Muscle of leg (tissue), 11 donors: ENCODE results near the gene ANO1. TPM values are rescaled to one million over a fixed set of nuclear protein-coding genes. Genes with fewer than 3 reads are reported as not detected.

ENCODE experiments used
- DNase-seq: peaks from one replicate; pipeline ENCODE4 v3.0.0; 2013
- H3K27ac ChIP-seq: one replicate; pipeline ENCODE4 v1.5.1; 2013; ENCODE audit warnings: mild to moderate bottlenecking, low read length, control low read depth
- H3K27me3 ChIP-seq: one replicate; pipeline ENCODE4 v1.6.1; 2013; ENCODE audit warnings: low read length; ENCODE audit not compliant: control insufficient read depth, insufficient read depth
- H3K36me3 ChIP-seq: one replicate; pipeline ENCODE4 v1.6.1; 2013; ENCODE audit warnings: low read length; ENCODE audit not compliant: control insufficient read depth, insufficient read depth
- H3K4me1 ChIP-seq: one replicate; pipeline ENCODE4 v1.6.1; 2013; ENCODE audit warnings: low read length; ENCODE audit not compliant: control insufficient read depth, insufficient read depth
- H3K4me3 ChIP-seq: one replicate; pipeline ENCODE4 v1.5.1; 2013; ENCODE audit warnings: low read length, control low read depth
- H3K9me3 ChIP-seq: replicated peaks from 2 replicates; pipeline ENCODE4 v1.6.1; 2013; ENCODE audit warnings: low read depth, low read length; ENCODE audit not compliant: control insufficient read depth
- WGBS: methylation state at CpG from one replicate; pipeline ENCODE4 v1.1.5; 2013; ENCODE audit warnings: missing lambda C conversion rate; ENCODE audit not compliant: insufficient coverage; 5-methylcytosine and 5-hydroxymethylcytosine counted together
- polyA plus RNA-seq, 8 donors: library from polyadenylated mRNA; unstranded; fragments of 120-200 nt; gene quantifications; one replicate each; pipeline versions ENCODE4 v1.2.1 to v1.2.3, GENCODE V29; 2013; ENCODE audit warnings: inconsistent platforms in 1 of 8, low replicate concordance in 1 of 8; ENCODE audit not compliant: insufficient read length in 8 of 8, insufficient read depth in 1 of 8
- total RNA-seq: library from RNA; stranded (reverse); fragments of 120-200 nt; gene quantifications from one replicate; pipeline ENCODE4 v1.2.4, GENCODE V29; 2013

Gene ANO1
- total and polyA plus RNA-seq, 9 donors = 5.1 to 15.4 (median 8.2) TPM

DNA sequence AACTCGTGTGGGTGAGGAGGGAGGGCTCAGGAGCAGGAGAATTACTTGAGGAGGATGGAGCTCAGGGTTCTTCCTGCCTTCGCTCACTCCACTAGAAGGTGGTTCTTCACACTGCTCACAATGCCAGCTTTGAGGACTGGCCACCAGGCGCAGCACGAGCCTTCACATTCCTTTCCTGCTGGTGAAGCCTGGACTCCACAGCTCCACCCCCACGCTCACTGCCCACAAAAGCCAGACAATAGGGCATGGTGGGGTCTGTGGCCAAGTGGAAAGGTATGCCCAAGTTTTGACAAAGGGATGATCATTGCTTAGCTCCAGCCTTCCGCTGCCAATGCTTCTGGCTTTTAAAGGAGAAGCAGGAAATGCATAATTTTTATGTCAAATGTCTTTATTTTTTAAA is 67.0 kb downstream of the ANO1 start:
- no peak overlapping the region for H3K4me3 ChIP-seq
- DNase-seq = no peak
- peaks cover 46% of the 10 kb centered on the region for H3K27me3 ChIP-seq
- WGBS = 96% methylated on average over 3 of the region's 6 CpGs
- H3K4me1 ChIP-seq = peaks cover 23% of the 10 kb centered on the region
- no peak overlapping the region for H3K27ac ChIP-seq
- H3K36me3 ChIP-seq = no peaks in the 10 kb centered on the region
- no peaks in the 10 kb centered on the region for H3K9me3 ChIP-seq

DNA sequence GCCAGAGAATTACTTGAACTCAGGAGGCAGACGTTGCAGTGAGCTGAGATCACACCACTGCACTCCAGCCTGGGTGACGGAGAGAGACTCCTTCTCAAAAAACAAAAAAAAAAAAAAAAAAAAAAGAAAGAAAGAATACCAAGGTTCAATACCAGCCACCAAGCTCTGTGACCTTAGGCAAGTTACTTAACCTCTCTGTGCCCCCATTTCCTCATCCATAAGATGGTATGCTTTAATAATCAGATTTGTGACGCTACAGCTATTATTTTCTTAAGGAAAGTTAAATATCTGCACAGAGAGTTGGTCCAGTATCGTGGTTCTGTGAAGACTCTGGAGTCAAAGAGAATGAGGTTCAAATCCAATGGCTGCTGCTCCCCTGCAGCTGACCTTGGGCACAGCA is 67.7 kb downstream of the ANO1 start:
- H3K27me3 ChIP-seq = peaks cover 45% of the 10 kb centered on the region
- peaks cover 22% of the 10 kb centered on the region for H3K4me1 ChIP-seq
- H3K27ac ChIP-seq = no peak overlapping the region
- H3K9me3 ChIP-seq = no peaks in the 10 kb centered on the region
- no peak overlapping the region for H3K4me3 ChIP-seq
- H3K36me3 ChIP-seq = no peaks in the 10 kb centered on the region
- WGBS = 72% methylated on average over 2 of the region's 4 CpGs
- DNase-seq = no peak

DNA sequence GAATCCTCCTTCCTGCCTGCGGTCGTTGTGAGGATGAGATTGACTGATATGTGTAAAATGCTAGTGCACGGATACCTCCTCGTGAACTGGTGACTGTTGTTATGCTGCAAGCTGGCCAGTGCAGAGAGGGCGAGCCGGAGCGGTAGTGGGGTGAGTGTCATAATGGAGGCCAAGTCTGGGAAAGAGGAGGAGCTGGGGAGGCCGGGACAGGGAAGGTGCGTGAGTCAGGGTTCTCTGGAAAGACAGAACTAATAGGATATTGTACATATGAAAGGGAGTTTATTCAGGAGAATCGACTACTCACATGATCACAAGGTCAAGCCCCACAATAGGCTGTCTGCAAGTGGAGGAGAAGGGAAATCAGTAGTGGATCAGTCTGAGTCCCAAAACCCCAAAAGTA is 68.2 kb downstream of the ANO1 start:
- no peak overlapping the region for H3K4me3 ChIP-seq
- peaks cover 17% of the 10 kb centered on the region for H3K4me1 ChIP-seq
- no peaks in the 10 kb centered on the region for H3K9me3 ChIP-seq
- H3K27me3 ChIP-seq = peaks cover 40% of the 10 kb centered on the region
- no peak for DNase-seq
- no peak overlapping the region for H3K27ac ChIP-seq
- WGBS = 61% methylated on average over 5 of the region's 10 CpGs
- H3K36me3 ChIP-seq = no peaks in the 10 kb centered on the region

DNA sequence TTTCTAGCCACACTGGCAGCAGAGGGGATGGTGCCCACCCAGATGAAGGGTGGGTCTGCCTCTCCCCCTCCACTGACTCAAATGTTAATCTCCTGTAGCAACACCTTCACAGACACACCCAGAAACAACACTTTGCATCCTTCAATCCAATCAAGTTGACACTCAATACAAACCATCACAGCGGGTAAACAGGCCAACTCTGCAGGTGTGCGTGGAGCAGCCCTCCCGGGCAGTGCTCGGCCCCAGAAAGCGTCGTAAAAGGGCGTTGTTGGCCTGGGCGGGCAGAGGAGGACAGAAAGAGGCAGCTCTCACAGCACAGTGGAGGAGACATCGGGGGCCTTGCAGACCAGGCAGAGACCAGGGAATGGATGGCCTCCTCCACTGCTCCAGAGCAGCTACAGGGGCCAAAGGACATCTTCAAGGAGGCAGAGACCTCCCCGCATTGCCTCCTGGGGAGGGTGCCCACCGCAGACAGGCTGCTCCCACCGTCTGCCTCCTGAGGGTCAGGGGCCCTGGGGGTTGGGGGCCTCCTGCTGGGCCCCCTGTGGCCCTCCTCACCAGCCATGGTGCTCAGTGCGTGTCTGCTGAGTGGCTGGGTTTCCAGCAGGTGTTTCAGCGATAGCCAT is 68.9 kb downstream of the ANO1 start:
- Histone ChIP-seq H3K36me3 (no peaks in the 10 kb centered on the region), H3K27ac (no peak overlapping the region), H3K9me3 (no peaks in the 10 kb centered on the region), H3K4me3 (no peak overlapping the region), H3K4me1 (peaks cover 10% of the 10 kb centered on the region), H3K27me3 (peaks cover 35% of the 10 kb centered on the region)
- WGBS = 49% methylated on average over 11 of the region's 14 CpGs
- no peak for DNase-seq

DNA sequence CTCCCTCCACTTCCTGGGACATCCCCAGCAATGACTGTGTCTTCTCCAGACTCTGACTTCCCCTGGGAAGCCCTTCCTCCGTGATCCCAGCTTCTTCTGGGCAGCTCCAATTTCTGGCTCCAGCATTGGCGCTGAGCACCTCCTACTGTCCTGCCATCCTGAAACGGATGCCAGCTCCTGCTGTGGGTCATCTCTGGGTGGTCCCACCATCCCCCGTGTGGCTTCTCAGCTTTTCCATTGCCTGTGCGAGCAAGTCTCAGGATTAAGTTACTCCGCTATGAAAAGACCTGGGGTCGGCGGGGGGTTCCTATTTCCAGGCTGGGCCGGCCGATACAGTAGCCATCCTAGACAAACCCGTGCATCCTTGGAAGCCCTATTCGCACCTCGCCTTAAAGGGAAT is 69.6 kb downstream of the ANO1 start:
- Histone ChIP-seq H3K27ac (no peak overlapping the region), H3K36me3 (no peaks in the 10 kb centered on the region), H3K9me3 (no peaks in the 10 kb centered on the region), H3K4me3 (no peak overlapping the region), H3K27me3 (peaks cover 29% of the 10 kb centered on the region), H3K4me1 (peaks cover 3% of the 10 kb centered on the region)
- DNase-seq = no peak
- 68% methylated on average over 13 of the region's 13 CpGs for WGBS

DNA sequence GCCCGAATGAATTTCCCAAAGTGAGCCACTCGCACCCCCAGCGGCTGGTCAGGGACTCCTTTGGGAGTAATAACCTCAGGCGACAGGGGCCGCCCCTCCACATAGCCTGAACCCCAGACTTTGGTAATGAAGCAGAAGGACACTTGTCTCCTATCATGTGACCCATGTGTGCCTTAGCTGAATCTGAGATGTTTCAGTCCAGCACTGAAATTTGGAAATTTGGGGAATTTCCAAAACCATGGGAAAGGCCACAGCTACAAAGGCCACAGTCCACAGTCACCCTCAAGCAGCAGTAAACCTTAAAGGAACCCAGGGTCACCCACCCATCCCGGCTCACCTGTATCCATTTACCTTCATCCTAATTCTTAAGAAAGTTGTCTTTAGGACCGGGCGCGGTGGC is 73.6 kb downstream of the ANO1 start:
- DNase-seq = no peak
- Histone ChIP-seq H3K27ac (no peak overlapping the region), H3K9me3 (no peaks in the 10 kb centered on the region), H3K36me3 (no peaks in the 10 kb centered on the region), H3K27me3 (peaks cover 13% of the 10 kb centered on the region), H3K4me3 (no peak overlapping the region), H3K4me1 (no peaks in the 10 kb centered on the region)
- WGBS = no CpG with 5 or more reads among the region's 9 CpGs

DNA sequence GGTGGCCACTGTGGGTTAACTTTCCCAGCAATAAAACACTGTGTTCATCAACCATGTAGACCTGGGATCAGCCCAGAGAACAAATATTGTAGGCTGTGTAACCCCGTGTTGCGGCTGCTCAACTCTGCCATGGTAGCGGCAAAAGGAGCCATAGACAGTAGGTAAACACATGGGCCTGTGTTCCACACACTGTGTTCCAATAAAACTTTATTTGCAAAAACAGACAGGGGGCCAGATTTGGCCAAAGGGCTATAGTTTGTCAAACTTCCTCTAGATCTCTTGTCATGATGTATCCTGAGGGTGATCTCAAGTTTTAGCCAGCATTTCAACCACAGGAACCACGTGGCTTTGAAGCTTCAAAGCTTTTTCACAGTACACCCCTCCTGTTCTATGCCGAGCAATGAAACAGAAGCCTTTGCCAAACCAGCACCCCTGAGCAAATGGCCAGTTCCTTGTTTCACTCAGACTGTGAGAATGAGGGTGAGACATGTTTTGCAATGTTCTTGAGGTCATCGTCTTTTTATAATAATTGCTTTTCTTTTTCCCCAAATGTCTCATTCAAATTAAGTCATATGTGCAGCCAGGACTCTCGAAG is 75.1 kb downstream of the ANO1 start:
- Histone ChIP-seq H3K36me3 (no peaks in the 10 kb centered on the region), H3K27me3 (peaks cover 6% of the 10 kb centered on the region)
- 83% methylated on average over 3 of the region's 7 CpGs for WGBS

DNA sequence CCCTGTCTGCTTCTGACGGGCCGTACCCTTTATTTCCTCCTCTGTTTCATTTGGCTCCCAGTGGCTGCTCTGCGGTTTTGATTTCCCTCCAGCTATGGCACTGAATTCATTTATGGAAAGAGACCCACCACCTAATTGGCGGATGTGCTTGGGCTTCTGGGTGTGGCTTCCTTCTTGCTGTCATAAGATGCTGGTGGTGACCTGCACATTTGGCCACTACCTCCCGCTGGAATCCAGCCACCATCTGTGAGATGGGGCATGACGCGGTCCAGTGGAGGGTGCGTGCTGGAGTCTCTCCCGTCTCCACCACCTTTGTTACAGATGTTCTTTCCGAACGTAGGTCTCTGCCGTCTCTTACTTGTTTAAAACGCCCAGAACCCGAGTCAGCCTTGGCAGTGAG is 77.3 kb downstream of the ANO1 start:
- Histone ChIP-seq H3K9me3 (peaks cover 2% of the 10 kb centered on the region), H3K4me1 (peaks cover 15% of the 10 kb centered on the region), H3K27ac (no peak overlapping the region), H3K27me3 (peaks cover 2% of the 10 kb centered on the region), H3K36me3 (no peaks in the 10 kb centered on the region), H3K4me3 (no peak overlapping the region)
- no peak for DNase-seq
- 77% methylated on average over 14 of the region's 14 CpGs for WGBS

More for the DNA sequence above, 75.1 kb downstream of the ANO1 start:
- Histone ChIP-seq H3K9me3 (no peaks in the 10 kb centered on the region), H3K4me3 (no peak overlapping the region), H3K4me1 (peaks cover 2% of the 10 kb centered on the region), H3K27ac (no peak overlapping the region)
- no peak for DNase-seq

DNA sequence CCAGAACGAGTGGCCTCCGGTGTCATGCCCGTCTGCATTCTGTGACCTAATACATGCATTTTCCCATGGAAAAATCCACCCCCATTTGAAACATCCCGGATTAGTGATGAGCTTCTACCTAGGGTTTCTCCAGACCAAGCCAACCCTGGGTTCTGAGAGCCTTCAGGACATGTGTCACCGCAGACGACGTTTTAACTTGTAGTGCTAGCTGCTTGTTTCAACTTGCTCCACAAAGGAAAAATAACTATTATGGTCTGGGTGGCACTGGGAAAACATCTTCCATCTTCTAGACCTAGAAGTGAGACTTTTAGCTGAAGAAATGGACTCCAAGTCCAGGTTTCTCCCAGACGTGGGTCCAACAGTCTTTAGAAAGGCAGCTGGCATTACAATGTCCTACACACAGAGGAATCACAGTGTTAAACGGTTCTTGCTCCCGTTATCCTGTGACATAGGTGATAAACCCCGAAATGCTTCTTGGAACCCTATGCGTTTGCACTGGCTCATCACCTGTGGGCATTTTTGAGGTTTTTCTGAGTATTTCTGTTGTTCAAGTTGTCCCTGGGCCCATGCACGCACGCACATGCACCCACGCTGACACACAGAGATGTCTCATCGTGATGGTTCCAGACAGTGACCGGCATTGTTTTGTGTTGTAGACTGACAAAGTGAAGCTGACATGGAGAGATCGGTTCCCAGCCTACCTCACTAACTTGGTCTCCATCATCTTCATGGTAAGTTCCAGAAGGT is 78.3 kb downstream of the ANO1 start:
- no peak for DNase-seq
- Histone ChIP-seq H3K9me3 (peaks cover 2% of the 10 kb centered on the region), H3K4me3 (no peak overlapping the region), H3K36me3 (no peaks in the 10 kb centered on the region), H3K4me1 (peaks cover 19% of the 10 kb centered on the region), H3K27me3 (peaks cover 2% of the 10 kb centered on the region), H3K27ac (no peak overlapping the region)
- WGBS = 83% methylated on average over 10 of the region's 18 CpGs

DNA sequence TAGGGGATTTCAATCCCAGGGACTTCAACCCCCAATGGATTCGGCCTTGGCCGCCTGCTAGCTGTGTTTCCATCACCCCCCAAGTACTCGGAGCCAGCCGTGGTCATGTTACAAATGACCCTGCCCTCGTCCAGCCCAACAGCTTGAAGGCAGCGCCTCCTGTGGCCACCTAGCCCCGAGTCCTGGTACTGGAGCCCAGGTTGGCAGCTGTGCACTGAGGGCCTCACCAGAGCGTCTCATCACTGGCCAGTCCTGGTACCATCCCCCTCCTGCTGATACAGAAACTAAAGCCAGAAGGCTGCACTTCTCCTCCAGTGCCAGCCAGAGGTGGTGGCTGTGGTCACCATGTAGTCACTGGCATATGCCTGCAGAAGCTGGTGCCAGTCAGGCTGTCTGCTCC is 80.1 kb downstream of the ANO1 start:
- Histone ChIP-seq H3K4me3 (no peak overlapping the region), H3K36me3 (no peaks in the 10 kb centered on the region), H3K27me3 (peaks cover 2% of the 10 kb centered on the region), H3K4me1 (peaks cover 28% of the 10 kb centered on the region), H3K27ac (no peak overlapping the region), H3K9me3 (peaks cover 2% of the 10 kb centered on the region)
- 20% methylated on average over 8 of the region's 8 CpGs for WGBS
- peak; percentile 39 for DNase-seq
